GM18520 (cell line): ENCODE results near the gene PRADC1.

ENCODE experiments used
- ATAC-seq: cut with Tn5 transposase; IDR thresholded peaks from one replicate; pipeline ENCODE4 v1.9.1; 2021; ENCODE audit not compliant: unreplicated experiment

PRADC1 gene

GRCh38 chr2:73238149-73238548 lies 5.1 kb upstream of the PRADC1 start:
- no peak for ATAC-seq

- no peak for ATAC-seq
These were observed 4.1 kb upstream of the PRADC1 start for GRCh38 chr2:73237168-73237567.

GRCh38 chr2:73235315-73236028 lies 2.4 kb upstream of the PRADC1 start:
- ATAC-seq: no peak

GRCh38 chr2:73233932-73234832 lies 1.1 kb upstream of the PRADC1 start, which contains the start of gene CCT7:
Gene CCT7, plus strand, starts transcription at chr2:73234308. Its CDS starts 71 bp downstream, at chr2:73234379.
- peak; percentile 39 for ATAC-seq

- peak; percentile 0 for ATAC-seq
These were observed 461 bp downstream of the PRADC1 start for GRCh38 chr2:73232403-73233153.

- no peak for ATAC-seq
These were observed 4.4 kb downstream of the PRADC1 start for GRCh38 chr2:73228631-73229030.

- no peak for ATAC-seq
These were observed 6.0 kb downstream of the PRADC1 start for GRCh38 chr2:73227086-73227485.

GRCh38 chr2:73225513-73226360 lies 7.3 kb downstream of the PRADC1 start:
- ATAC-seq: no peak

- ATAC-seq: no peak
These were observed 9.2 kb downstream of the PRADC1 start for GRCh38 chr2:73223821-73224220.

GRCh38 chr2:73218298-73218697 lies 14.7 kb downstream of the PRADC1 start:
- no peak for ATAC-seq

- no peak for ATAC-seq
These were observed 15.2 kb downstream of the PRADC1 start for GRCh38 chr2:73217826-73218225.

- no peak for ATAC-seq
These were observed 15.9 kb downstream of the PRADC1 start for GRCh38 chr2:73217160-73217559.

- ATAC-seq: no peak
These were observed 17.8 kb downstream of the PRADC1 start for GRCh38 chr2:73215254-73215653.

GRCh38 chr2:73214120-73215035 lies 18.7 kb downstream of the PRADC1 start, which contains the start of gene SMYD5:
Gene SMYD5, plus strand, starts transcription at chr2:73214245. Its CDS starts 22 bp downstream, at chr2:73214267.
- ATAC-seq: peak; percentile 78

- ATAC-seq: peak; percentile 59
These were observed 20.4 kb downstream of the PRADC1 start for GRCh38 chr2:73212448-73213176.

- no peak for ATAC-seq
These were observed 21.0 kb downstream of the PRADC1 start for GRCh38 chr2:73212098-73212447.

- ATAC-seq: no peak
These were observed 22.3 kb downstream of the PRADC1 start for GRCh38 chr2:73210696-73211095.

GRCh38 chr2:73210019-73210418 lies 23.0 kb downstream of the PRADC1 start:
- no peak for ATAC-seq

GRCh38 chr2:73208258-73208657 lies 24.8 kb downstream of the PRADC1 start:
- no peak for ATAC-seq
